ENCODE results near the gene MANSC1. TPM values are rescaled to one million over a fixed set of nuclear protein-coding genes. Genes with fewer than 3 reads are reported as not detected.

The MANSC1 gene
- total and polyA plus RNA-seq, 2 of the 13 experiments (the other 11 are each of a cell fraction or from before 2014, with no cell fraction given), result 1.9 to 4.2 TPM

DNA sequence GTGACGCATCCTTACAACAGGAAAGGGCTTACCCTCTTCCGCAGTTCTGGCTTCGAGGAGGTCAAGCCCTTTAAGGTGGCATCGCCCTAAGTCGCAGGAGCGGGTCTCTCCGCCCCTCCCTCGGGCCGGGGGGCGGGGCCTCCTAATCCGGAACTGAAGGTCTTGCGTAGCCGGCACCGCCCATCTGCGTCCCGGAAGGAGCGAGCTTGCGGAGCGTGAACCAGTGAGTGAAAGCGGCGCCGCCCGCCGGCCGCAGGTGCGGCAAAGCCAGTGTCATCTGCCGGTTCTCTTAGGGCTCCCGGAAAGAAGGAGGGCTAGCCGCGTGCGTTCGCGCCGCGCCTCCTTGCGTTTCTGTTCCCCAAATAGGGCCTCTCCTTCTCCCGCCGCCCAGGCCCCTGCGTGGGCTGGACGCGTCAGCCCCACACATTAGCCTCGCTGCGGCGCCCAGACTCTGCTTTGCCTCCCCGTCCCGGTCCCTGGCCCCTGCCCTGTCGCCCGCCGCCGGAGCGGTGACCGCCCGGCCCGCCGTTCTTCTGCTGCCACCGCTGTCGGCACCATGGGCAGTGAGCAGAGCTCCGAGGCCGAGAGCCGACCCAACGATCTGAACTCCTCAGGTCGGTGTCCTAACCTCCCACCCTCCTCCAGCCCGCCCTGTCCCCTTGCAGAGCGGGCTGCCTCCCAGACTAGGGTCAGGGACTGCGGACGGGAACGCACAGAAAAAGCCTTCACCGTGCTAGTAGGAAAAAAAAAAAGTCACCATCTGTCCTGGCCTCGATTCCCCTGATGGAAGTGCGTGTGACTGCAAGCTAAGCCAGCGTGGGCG, 7.1 kb upstream of the MANSC1 start, which contains the start of gene BORCS5 (continued):
- TF ChIP-seq ZSCAN29 (CRISPR knock-in tag; conservative IDR thresholded peaks at IDR 0.05) (peak; percentile 66; the same call in 1 of the 2 replicates), ZEB1 (IDR thresholded peaks at IDR 0.05; ENCODE audit: insufficient replicate concordance, low read depth) (no peak), KLF9 (CRISPR knock-in tag; IDR thresholded peaks at IDR 0.05; ENCODE audit: low read depth) (no peak), MYNN (CRISPR knock-in tag; IDR thresholded peaks at IDR 0.05; ENCODE audit: low read depth) (peak; percentile 51; the same call in 1 of the 2 replicates), SNAPC2 (CRISPR knock-in tag; IDR thresholded peaks at IDR 0.05) (no peak; the same call in 1 of the 2 replicates), MTA1 (CRISPR knock-in tag; IDR thresholded peaks at IDR 0.05; ENCODE audit: borderline replicate concordance) (peak; percentile 50; the same call in 1 of the 2 replicates), CEBPG (CRISPR knock-in tag; IDR thresholded peaks at IDR 0.05) (peak; percentile 73), FIP1L1 (IDR thresholded peaks at IDR 0.05; ENCODE audit: borderline replicate concordance, insufficient read depth, low read depth, low read length) (0 out of 2 replicates have a peak, but pooled peaks have one; percentile 54), MAFG (CRISPR knock-in tag; IDR thresholded peaks at IDR 0.05) (0 out of 2 replicates have a peak, but pooled peaks have one; percentile 16), ZNF749 (CRISPR knock-in tag; IDR thresholded peaks at IDR 0.05; ENCODE audit: borderline replicate concordance) (0 out of 2 replicates have a peak, but pooled peaks have one; percentile 73), ZNF782 (CRISPR knock-in tag; IDR thresholded peaks at IDR 0.05; ENCODE audit: borderline replicate concordance) (peak; percentile 57; the same call in 1 of the 2 replicates), TOE1 (CRISPR knock-in tag; IDR thresholded peaks at IDR 0.05) (no peak), ZNF615 (CRISPR knock-in tag; IDR thresholded peaks at IDR 0.05; ENCODE audit: borderline replicate concordance) (no peak), ARNT (IDR thresholded peaks at IDR 0.05) (no peak), ETV5 (CRISPR knock-in tag; IDR thresholded peaks at IDR 0.05; ENCODE audit: borderline replicate concordance) (peak; percentile 85), KDM3A (CRISPR knock-in tag; IDR thresholded peaks at IDR 0.05; ENCODE audit: low read depth) (peak; percentile 65; the same call in 1 of the 2 replicates), CCAR2 (optimal IDR thresholded peaks at IDR 0.05; ENCODE audit: low read depth, low read length) (no peak), ZSCAN12 (CRISPR knock-in tag; IDR thresholded peaks at IDR 0.05) (no peak), EHMT2 (IDR thresholded peaks at IDR 0.05; ENCODE audit: borderline replicate concordance, low read depth, low read length) (no peak), ZNF773 (CRISPR knock-in tag; IDR thresholded peaks at IDR 0.05; ENCODE audit: borderline replicate concordance) (no peak)
- TF ChIP-seq, protein P1, sequence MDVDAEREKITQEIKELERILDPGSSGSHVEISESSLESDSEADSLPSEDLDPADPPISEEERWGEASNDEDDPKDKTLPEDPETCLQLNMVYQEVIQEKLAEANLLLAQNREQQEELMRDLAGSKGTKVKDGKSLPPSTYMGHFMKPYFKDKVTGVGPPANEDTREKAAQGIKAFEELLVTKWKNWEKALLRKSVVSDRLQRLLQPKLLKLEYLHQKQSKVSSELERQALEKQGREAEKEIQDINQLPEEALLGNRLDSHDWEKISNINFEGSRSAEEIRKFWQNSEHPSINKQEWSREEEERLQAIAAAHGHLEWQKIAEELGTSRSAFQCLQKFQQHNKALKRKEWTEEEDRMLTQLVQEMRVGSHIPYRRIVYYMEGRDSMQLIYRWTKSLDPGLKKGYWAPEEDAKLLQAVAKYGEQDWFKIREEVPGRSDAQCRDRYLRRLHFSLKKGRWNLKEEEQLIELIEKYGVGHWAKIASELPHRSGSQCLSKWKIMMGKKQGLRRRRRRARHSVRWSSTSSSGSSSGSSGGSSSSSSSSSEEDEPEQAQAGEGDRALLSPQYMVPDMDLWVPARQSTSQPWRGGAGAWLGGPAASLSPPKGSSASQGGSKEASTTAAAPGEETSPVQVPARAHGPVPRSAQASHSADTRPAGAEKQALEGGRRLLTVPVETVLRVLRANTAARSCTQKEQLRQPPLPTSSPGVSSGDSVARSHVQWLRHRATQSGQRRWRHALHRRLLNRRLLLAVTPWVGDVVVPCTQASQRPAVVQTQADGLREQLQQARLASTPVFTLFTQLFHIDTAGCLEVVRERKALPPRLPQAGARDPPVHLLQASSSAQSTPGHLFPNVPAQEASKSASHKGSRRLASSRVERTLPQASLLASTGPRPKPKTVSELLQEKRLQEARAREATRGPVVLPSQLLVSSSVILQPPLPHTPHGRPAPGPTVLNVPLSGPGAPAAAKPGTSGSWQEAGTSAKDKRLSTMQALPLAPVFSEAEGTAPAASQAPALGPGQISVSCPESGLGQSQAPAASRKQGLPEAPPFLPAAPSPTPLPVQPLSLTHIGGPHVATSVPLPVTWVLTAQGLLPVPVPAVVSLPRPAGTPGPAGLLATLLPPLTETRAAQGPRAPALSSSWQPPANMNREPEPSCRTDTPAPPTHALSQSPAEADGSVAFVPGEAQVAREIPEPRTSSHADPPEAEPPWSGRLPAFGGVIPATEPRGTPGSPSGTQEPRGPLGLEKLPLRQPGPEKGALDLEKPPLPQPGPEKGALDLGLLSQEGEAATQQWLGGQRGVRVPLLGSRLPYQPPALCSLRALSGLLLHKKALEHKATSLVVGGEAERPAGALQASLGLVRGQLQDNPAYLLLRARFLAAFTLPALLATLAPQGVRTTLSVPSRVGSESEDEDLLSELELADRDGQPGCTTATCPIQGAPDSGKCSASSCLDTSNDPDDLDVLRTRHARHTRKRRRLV (CRISPR knock-in tag; IDR thresholded peaks at IDR 0.05), result no peak
- TF ChIP-seq, protein P2, sequence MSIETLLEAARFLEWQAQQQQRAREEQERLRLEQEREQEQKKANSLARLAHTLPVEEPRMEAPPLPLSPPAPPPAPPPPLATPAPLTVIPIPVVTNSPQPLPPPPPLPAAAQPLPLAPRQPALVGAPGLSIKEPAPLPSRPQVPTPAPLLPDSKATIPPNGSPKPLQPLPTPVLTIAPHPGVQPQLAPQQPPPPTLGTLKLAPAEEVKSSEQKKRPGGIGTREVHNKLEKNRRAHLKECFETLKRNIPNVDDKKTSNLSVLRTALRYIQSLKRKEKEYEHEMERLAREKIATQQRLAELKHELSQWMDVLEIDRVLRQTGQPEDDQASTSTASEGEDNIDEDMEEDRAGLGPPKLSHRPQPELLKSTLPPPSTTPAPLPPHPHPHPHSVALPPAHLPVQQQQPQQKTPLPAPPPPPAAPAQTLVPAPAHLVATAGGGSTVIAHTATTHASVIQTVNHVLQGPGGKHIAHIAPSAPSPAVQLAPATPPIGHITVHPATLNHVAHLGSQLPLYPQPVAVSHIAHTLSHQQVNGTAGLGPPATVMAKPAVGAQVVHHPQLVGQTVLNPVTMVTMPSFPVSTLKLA (IDR thresholded peaks at IDR 0.05), result 0 out of 2 replicates have a peak, but pooled peaks have one; percentile 20
- TF ChIP-seq, protein P3, sequence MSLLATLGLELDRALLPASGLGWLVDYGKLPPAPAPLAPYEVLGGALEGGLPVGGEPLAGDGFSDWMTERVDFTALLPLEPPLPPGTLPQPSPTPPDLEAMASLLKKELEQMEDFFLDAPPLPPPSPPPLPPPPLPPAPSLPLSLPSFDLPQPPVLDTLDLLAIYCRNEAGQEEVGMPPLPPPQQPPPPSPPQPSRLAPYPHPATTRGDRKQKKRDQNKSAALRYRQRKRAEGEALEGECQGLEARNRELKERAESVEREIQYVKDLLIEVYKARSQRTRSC (CRISPR knock-in tag; IDR thresholded peaks at IDR 0.05; ENCODE audit: low read depth), result no peak

Measured in HepG2 (cell line).